GM04504 (cell line): Measurements from ENCODE around the gene PRR22.

Source experiments
- DNase-seq: peaks from one replicate; pipeline ENCODE4 v3.0.0-alpha.2; 2012; ENCODE audit warnings: low read depth

PRR22 gene

DNA sequence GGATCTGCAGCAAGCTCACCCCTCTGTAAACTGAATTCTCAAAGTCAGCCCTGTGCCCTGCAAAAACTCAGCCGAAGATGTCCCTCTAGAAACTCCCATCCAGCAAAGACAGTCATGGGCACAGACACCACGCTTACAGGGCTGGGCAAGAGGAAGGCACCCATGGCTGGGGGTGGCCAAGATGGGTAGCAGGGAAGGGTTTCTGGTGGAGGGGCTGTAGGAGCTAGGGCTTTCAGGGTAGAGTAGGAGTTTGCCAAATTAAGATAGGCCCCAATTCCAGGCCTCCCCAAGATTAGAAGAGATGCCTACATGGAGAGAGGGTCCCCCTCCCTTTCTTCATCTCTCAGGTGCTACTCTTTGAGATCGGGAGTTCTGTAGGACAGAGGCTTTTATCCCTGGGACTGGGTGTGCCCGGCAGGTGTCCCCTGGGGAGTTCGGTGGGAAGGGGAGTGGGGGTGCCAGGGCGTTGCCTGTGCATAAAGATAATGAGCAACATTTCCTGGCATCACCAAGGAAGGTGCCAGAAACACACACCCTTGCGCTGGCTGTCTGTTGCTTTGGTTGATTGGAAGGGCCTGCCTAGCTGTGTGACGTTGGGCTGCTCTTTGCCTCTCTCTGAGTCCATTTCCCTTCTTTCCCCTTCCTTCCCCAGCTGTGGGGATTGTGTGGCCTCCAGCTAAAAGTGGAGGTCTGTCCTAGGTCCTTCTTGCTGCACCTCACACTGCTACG, 29.7 kb upstream of the PRR22 start:
- DNase-seq = no peak

- DNase-seq = no peak
Measured at GRCh38 chr19:5811117-5811516, 26.6 kb upstream of the PRR22 start.

- DNase-seq = no peak
Measured at GRCh38 chr19:5809469-5809868, 24.9 kb upstream of the PRR22 start.

DNA sequence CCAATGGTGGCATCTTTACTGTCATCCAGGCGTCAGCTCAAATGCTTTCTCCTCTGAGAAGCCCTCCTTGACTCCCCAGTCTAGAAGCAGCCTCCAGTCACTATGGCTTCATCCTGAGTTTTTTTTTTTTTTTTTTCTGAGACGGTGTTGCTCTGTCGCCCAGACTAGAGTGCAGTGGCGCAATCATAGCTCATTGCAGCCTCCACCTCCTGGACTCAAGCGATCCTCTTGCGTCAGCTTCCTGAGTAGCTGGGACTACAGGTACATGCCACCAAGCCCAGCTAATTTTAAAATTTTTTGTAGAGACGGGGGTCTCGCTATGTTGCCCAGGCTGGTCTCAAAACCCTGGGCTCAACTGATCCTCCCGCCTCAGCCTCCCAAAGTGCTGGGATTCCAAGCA, 24.5 kb upstream of the PRR22 start:
- DNase-seq = no peak

DNA sequence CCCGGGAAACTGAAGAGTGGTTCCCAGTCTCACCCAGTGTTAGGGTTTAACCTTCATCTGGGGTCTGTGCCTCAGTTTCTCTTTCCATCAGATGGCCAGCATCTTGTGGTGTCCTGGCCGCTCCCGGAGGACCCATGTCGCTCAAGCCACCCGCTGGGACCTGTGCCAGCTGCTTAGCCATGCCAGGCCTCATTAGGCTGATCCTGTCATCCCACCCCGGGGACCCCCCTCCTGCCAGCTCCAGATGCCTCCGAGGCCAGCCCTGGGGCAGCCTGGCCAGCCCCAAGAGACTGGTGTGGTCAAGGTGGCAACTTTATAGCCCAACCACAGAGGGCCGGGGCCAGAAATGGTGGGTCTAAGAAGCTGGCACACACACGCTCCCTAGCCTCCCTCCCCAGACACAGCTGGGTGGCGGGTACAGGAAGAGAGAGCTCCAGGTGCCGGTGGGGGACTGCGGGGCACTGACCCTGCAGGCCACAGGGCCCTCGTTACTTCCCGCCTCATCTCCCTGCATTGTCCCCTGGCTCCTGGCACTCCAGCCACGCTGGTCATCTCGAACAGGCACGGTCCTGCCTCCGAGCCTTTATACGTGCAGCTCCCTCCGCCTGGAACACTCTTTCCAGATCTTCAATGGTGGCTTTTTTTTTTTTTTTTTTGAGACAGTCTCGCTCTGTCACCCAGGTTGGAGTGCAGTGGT, 23.7 kb upstream of the PRR22 start:
- DNase-seq = no peak

- no peak for DNase-seq
Measured at GRCh38 chr19:5806905-5807304, 22.4 kb upstream of the PRR22 start.

DNA sequence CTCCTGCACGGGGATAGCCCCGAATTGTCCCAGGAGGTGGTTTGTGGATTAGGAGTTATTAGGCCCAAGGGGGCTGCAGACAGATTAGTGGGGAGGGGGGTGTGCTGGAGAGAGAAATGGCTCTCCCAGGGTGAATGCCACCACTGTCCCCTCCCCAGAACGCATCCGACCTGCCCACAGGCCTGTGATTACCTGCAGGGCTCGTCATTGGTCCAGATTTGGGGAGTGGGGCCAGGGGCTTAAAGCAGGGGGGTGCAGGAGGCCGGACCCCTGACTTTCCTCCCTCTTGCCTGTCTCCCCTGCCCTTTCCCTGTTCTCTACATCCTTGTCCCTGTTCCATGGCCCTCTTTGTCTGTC, 21.6 kb upstream of the PRR22 start:
- DNase-seq = no peak

- DNase-seq = no peak
Measured at GRCh38 chr19:5805462-5806132, 21.1 kb upstream of the PRR22 start.

GRCh38 chr19:5804516-5805461, 20.2 kb upstream of the PRR22 start, which contains the start of gene NRTN:
NRTN (plus strand) TSS chr19:5805067; CDS start chr19:5824166, 19,099 bp downstream.
- DNase-seq = no peak

- peak; percentile 51 for DNase-seq
Measured at GRCh38 chr19:5803752-5804515, 19.4 kb upstream of the PRR22 start.

DNA sequence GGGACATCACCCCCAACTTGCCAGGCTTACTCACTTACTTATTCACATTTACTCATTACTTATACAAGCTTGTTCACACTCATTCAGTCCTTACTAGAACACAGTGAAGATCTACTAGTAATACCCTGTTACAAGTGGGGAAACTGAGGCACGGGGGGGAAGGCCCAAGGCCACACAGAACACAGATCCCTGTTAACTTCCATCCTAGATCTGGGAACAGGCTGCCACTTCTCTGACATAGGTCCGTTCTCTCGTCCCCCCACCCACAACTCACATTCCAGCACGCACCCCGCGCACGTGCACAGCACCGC, 18.9 kb upstream of the PRR22 start:
- no peak for DNase-seq

DNA sequence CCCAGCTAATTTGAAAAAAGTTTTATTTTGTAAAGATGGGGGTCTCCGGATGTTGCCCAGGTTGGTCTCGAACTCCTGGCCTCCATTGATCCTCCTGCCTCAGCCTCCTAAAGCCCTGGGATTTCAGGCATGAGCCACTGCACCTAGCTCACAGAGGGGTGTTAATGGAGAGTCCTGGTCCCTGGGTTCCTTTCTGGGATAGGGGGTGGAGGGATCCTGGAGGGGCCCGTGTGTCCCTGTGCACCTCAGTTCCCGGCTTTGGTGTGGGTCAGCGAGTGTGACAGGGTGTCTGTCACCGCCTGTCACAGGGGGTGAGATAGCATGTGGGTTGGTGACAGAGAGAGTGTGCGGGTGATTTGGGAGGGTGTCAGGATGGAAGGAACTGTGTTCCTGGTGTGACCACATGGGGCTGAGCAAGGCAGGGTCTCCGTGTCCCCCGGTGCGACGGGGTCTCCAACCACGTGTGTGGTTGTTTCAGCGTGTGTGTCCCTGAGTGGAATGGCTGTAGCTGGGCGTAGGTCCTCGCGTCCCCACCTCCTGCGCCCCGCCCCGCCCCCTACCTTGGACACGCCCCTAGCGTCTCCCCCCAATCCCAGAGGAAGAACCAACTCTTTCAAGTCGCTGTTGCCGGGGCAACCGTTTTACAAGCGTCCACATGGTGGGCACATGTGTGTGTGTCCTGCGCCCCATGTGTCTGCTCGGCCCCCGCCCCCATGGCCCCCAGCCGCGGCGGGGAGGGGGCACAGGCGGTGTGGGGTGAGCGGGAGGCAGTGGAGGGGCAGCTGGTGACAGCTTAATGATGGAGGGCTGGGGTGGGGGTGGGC, 17.5 kb upstream of the PRR22 start:
- peak; percentile 28 for DNase-seq

- DNase-seq = no peak
Measured at GRCh38 chr19:5800361-5801270, 16.1 kb upstream of the PRR22 start.

DNA sequence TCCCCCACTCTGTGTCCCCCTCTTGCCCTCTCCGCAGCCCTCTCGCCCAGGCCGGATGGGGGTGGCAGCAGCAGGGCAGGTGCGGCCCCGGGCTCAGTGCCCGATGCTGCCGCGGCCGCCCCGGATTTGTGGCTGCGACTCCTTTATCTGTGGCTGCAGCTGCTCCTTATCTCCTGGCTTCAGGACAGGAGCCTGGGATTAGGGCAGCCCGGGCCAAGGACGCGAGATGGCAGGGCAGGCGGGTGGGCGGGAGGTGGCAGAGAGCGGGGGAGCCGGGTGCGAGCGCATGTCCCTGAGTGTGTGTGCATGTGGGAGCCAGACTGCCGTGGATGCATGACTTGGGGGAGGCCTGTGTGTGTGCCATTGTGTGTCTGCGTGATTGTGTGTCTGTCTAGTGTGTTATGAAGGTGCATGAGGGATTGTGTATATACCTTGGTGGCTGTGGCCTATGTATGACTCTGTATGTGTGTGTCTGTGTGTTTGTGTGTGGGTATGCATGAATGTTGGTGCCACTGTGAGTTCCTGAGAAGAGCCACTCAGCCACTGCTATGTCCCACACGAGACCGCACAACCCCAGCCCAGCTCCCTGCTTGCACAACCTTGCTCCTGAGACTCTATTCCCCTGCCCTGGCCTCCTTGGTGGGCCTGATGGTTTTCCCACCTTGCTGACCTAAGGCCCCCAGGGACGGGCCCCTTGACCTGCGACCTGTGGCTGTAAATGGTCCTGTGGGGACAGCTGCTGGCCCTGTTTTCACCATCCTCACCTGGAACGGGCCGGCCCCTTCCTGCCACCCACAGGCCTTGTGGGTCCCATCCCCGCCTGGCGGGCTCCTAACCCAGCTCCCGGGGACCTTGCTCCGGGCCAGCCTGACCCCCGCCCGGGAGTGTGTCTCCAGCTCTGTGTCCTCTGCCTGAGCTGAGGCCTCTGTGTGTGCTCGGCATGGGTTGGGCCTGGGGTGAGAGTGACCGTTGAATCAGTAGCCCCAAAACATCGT, 15.0 kb upstream of the PRR22 start:
- DNase-seq = no peak

DNA sequence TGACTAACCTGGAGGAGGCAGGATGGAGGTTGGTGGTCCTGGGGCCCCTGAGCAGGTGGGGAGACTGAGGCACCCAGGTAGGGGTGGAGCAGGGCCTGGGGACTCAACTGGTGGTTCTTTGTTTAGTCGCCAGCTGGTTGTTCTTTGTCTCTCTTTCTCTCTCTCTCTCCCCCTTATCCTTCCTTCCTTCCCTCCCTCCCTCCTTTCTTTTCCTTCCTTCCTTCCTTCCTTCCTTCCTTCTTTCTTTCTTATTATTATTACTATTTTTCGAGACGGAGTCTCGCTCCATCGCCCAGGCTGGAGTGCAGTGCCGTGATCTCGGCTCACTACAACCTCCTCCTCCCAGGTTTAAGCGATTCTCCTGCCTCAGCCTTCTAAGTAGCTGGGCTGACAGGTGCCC, 13.7 kb upstream of the PRR22 start:
- DNase-seq = no peak

GRCh38 chr19:5795382-5795919, 10.9 kb upstream of the PRR22 start:
- DNase-seq = no peak

DNA sequence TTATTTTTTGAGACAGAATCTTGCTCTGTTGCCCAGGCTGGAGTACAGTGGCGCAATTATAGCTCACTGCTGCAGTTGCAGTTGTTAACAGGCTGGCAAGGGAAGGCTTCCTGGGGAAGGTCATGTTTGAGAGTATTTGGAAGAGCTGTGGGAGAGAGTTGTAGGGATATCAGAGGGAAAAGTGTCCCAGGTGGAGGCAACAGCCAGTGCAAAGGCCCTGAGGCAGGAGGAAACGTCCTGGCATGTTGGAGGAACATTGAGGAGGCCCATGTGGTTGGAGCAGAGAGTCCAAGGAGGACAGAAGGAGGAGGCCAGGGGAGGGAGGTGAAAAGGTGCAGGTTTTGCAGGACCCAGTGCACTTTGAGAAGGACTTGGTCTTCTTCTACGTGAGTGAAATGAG, 8.6 kb upstream of the PRR22 start:
- DNase-seq = no peak

DNA sequence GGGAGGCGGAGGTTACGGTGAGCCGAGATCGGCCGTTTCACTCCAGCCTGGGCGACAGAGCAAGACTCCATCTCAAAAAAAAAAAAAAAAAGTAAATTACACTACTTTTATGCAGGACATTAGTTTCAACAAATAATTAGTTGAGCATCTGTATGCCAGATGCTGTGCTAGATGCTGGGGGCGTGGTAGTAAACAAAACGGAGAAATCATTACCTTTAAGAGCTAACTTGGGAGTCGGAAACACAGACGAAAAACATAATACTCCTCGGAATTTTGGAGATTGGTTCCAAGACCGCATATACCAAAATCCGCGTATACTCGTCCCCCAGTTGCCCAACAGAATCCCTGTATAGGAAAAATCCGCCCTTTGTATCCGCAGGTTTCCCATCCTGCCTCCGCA, 7.7 kb upstream of the PRR22 start:
- no peak for DNase-seq
